NAMALWA (cell line): ENCODE data around the gene STARD7.
A peak's percentile ranks its signal among the peaks of the same experiment; 100 is the strongest.
"Not testable (repeated sequence)": the region's sequence is repeated elsewhere in the genome, so short reads cannot be mapped to it uniquely, and the experiment has no call there.

Experiments used
- DNase-seq: peaks from one replicate; pipeline ENCODE4 v3.0.0-alpha.2; 2015; ENCODE audit warnings: low spot score

STARD7 gene

GRCh38 chr2:96208143-96209010 is at the start of gene STARD7:
Gene STARD7 (minus strand): TSS chr2:96208827. CDS start chr2:96208434, 393 bp downstream.
- DNase-seq = peak; percentile 97

GRCh38 chr2:96257744-96258143 is 49.1 kb upstream of the STARD7 start:
- DNase-seq = not testable (repeated sequence)

GRCh38 chr2:96256611-96257113 is 48.0 kb upstream of the STARD7 start:
- DNase-seq = no peak

GRCh38 chr2:96254571-96254970 is 45.9 kb upstream of the STARD7 start:
- DNase-seq = no peak

- no peak for DNase-seq
These were observed 44.4 kb upstream of the STARD7 start for GRCh38 chr2:96253006-96253405.

- no peak for DNase-seq
These were observed 43.9 kb upstream of the STARD7 start for GRCh38 chr2:96252526-96252925.

- DNase-seq = no peak
These were observed 43.2 kb upstream of the STARD7 start for GRCh38 chr2:96251721-96252292.

- DNase-seq = no peak
These were observed 41.6 kb upstream of the STARD7 start for GRCh38 chr2:96250188-96250587.

- no peak for DNase-seq
These were observed 41.0 kb upstream of the STARD7 start for GRCh38 chr2:96249654-96250053.

GRCh38 chr2:96248624-96249023 is 40.0 kb upstream of the STARD7 start:
- no peak for DNase-seq

GRCh38 chr2:96247896-96248295 is 39.3 kb upstream of the STARD7 start:
- DNase-seq = no peak

- no peak for DNase-seq
These were observed 38.4 kb upstream of the STARD7 start for GRCh38 chr2:96247009-96247408.

GRCh38 chr2:96245609-96246390 is 37.2 kb upstream of the STARD7 start:
- DNase-seq = peak; percentile 34

GRCh38 chr2:96243843-96244242 is 35.2 kb upstream of the STARD7 start:
- DNase-seq = no peak

- DNase-seq = peak; percentile 68
These were observed 33.4 kb upstream of the STARD7 start for GRCh38 chr2:96241900-96242611.

- peak; percentile 36 for DNase-seq
These were observed 32.6 kb upstream of the STARD7 start for GRCh38 chr2:96241227-96241626.

GRCh38 chr2:96240341-96241038 is 31.9 kb upstream of the STARD7 start:
- DNase-seq = no peak

- DNase-seq = no peak
These were observed 31.2 kb upstream of the STARD7 start for GRCh38 chr2:96239745-96240264.

- no peak for DNase-seq
These were observed 30.5 kb upstream of the STARD7 start for GRCh38 chr2:96239091-96239490.

GRCh38 chr2:96238266-96238665 is 29.6 kb upstream of the STARD7 start:
- DNase-seq = no peak

- no peak for DNase-seq
These were observed 28.3 kb upstream of the STARD7 start for GRCh38 chr2:96236882-96237281.
